SJCRH30 (cell line): ENCODE data around the gene NTSR2. TPM values are rescaled to one million over a fixed set of nuclear protein-coding genes. Genes with fewer than 3 reads are reported as not detected.

Source experiments
- DNase-seq, 2 experiments: peaks; one replicate each; pipeline ENCODE4 v3.0.0-alpha.2; 2015 to 2020
- H3K27ac ChIP-seq: fragments of 250-450 bp; sonication (Bioruptor Pico); 2 replicates; pipeline ENCODE4 v1.5.1; 2020; ENCODE audit warnings: mild to moderate bottlenecking, moderate library complexity
- H3K27me3 ChIP-seq: fragments of 250-450 bp; sonication (Bioruptor Pico); 2 replicates; pipeline ENCODE4 v1.5.1; 2020; ENCODE audit warnings: mild to moderate bottlenecking, moderate library complexity
- H3K36me3 ChIP-seq: fragments of 250-450 bp; sonication (Bioruptor Pico); 2 replicates; pipeline ENCODE4 v1.5.1; 2020; ENCODE audit warnings: mild to moderate bottlenecking, moderate library complexity
- H3K4me1 ChIP-seq: fragments of 250-450 bp; sonication (Bioruptor Pico); 2 replicates; pipeline ENCODE4 v1.5.1; 2020; ENCODE audit warnings: mild to moderate bottlenecking, moderate library complexity
- H3K4me3 ChIP-seq: fragments of 250-450 bp; sonication (Bioruptor Pico); 2 replicates; pipeline ENCODE4 v1.5.1; 2020; ENCODE audit warnings: mild to moderate bottlenecking, moderate library complexity
- H3K9me3 ChIP-seq: fragments of 250-450 bp; sonication (Bioruptor Pico); replicated peaks from 2 replicates; pipeline ENCODE4 v1.5.1; 2020; ENCODE audit warnings: mild to moderate bottlenecking, moderate library complexity
- total RNA-seq: library from RNA; depleted of rRNA; stranded (reverse); fragments of >200 nt; shearing (Covaris generic); gene quantifications from 2 replicates; pipeline ENCODE4 v1.2.3, GENCODE V29; 2014; rRNA removed

NTSR2 gene, protein sequence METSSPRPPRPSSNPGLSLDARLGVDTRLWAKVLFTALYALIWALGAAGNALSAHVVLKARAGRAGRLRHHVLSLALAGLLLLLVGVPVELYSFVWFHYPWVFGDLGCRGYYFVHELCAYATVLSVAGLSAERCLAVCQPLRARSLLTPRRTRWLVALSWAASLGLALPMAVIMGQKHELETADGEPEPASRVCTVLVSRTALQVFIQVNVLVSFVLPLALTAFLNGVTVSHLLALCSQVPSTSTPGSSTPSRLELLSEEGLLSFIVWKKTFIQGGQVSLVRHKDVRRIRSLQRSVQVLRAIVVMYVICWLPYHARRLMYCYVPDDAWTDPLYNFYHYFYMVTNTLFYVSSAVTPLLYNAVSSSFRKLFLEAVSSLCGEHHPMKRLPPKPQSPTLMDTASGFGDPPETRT
- total RNA-seq = not detected in 2 replicates

DNA sequence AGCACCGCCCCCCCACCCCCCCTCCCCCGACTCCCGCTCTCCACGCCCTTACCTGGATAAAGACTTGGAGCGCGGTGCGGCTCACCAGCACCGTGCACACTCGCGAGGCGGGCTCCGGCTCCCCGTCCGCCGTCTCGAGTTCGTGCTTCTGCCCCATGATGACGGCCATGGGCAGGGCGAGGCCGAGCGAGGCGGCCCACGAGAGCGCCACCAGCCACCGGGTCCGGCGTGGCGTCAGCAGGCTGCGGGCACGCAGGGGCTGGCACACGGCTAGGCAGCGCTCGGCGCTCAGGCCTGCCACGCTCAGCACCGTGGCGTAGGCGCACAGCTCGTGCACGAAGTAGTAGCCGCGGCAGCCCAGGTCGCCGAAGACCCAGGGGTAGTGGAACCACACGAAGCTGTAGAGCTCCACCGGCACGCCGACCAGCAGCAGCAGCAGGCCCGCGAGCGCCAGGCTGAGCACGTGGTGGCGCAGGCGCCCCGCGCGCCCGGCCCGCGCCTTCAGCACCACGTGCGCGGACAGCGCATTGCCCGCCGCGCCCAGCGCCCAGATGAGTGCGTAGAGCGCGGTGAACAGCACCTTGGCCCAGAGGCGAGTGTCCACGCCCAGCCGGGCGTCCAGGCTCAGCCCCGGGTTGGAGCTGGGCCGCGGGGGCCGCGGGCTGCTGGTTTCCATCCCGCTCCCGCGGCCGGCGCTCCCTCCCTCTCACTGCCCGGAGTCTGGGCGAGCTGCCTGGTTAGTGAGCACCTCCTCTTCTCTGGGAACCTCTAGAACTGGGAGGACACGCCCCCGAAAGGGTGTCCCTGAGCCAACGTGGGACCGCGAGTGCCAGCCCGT is at the start of gene NTSR2:
Gene NTSR2, minus strand, starts transcription at position 742 of the 838 bp plus-strand sequence. Its CDS starts 66 bp downstream, at position 676.
- Histone ChIP-seq H3K4me3 (no peak within 1 kb of the TSS), H3K4me1 (no peaks in the 10 kb centered on the region), H3K27ac (no peak within 1 kb of the TSS), H3K27me3 (no peaks in the 10 kb centered on the region), H3K36me3 (no peaks in the 10 kb centered on the region), H3K9me3 (no peaks in the 10 kb centered on the region)
- DNase-seq = no peak

DNA sequence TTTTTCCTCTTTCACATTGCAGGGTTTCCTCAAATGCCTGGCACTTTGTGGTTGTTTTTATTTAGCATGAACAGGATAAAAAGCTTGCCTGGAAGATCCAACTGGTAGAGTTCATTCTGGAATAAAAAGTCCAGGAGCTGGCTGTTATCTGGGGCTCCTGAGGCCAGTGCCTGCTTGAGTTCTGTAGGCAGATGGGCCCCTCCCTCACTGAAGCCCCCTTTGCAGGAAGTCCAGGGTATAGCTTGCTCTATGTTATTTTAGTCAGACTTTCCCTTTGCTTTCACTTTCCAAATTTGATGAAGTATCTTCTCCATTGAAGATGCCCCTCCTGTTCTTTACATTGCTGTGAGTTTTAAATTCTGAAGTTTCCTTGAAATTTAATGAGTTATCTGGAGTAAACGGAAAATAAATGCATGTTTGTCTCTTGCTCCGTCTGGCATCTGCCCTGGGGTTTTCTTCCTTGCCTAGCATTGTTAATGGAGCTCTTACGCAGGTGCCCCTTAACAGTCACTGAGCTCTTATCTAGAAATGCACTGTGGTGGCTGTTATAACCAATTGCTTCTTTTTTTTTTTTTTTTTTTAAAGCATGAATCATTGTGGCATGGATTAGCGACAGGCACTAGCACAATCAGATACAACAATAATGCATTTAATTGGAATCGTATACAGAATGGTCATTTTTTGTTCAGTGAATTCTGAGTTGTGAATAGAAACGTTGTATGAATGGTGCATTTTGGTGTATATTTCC is 49.4 kb upstream of the NTSR2 start:
- Histone ChIP-seq H3K36me3 (no peaks in the 10 kb centered on the region), H3K27me3 (peaks cover 8% of the 10 kb centered on the region; the same call in 1 of the 2 replicates), H3K27ac (no peak overlapping the region)

DNA sequence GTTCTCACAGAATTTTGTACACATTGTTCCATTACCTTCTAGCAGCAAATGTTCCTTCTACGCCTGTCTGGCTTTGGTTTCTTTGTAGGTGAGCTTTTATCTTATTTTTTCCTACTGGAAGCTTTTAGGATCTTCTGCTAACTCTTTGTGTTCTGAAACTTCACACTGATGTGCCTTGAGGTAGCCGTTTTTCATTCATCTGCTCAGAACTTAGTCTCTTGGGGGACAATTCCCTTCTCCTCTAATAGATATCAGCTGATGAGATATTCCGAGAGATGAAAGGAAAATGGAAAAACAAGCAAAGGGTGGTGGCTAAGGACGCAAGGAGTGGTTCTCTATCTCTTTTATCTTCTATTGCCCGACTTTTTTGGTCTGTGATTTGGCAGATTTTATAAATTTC is 48.6 kb upstream of the NTSR2 start:
- Histone ChIP-seq H3K9me3 (no peaks in the 10 kb centered on the region), H3K27me3 (peaks cover 8% of the 10 kb centered on the region; the same call in 1 of the 2 replicates), H3K27ac (no peak overlapping the region), H3K4me1 (no peaks in the 10 kb centered on the region), H3K36me3 (no peaks in the 10 kb centered on the region), H3K4me3 (no peak overlapping the region)
- no peak for DNase-seq

More for the DNA sequence above, 49.4 kb upstream of the NTSR2 start:
- DNase-seq = no peak
- H3K9me3 ChIP-seq = no peaks in the 10 kb centered on the region
- no peak overlapping the region for H3K4me3 ChIP-seq
- no peaks in the 10 kb centered on the region for H3K4me1 ChIP-seq

DNA sequence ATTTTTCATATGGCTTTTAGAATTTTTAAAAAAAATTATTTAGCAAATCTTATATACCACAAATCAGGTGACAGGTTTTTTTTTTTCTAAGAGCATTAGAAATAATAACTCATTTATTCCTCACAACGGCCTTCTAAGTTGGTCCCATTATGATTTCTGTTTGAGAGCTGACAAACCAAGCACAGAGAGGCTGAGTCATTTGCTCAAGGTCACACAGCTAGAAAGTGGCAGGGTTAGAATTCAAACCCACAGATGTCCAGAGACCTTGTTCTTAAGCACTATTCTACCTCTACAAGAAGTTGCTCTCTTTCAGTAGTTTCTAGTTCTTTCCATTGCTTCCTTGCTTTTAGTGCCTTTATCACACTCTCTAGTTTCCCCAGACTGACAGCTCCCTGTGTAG is 47.6 kb upstream of the NTSR2 start:
- no peak overlapping the region for H3K4me3 ChIP-seq
- H3K27ac ChIP-seq = no peak overlapping the region
- H3K27me3 ChIP-seq = peaks cover 4% of the 10 kb centered on the region; the same call in 1 of the 2 replicates
- no peak for DNase-seq
- H3K36me3 ChIP-seq = no peaks in the 10 kb centered on the region
- no peaks in the 10 kb centered on the region for H3K9me3 ChIP-seq
- H3K4me1 ChIP-seq = no peaks in the 10 kb centered on the region

DNA sequence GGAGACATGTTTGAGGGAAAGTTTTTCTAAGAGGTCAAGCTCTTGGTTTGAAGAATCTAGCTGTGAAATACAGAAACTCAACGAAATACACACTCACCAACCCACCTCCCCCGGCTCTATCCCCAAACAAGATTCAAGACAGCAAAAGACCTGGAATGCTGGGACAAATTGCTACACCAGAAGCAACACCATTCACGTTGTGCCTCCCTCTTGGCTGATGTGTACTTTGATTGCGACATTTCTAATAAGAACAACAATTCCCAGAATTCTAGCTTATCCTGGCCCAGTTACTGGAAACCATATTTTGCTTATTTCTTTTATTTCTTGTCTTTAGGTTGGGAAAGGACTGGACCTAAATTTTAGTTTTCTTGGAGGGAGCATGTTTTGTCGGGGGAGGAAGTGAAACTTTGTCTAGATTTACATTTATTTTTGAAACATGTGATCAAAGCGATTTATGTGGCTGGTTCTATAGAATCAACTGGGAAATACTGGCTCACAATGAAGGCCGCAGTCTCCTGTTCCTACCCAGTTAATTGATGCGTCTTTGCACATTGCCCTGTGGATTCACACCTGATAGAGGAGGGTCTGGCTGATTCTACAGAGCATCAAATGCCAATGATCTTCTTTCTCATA is 46.8 kb upstream of the NTSR2 start:
- Histone ChIP-seq H3K4me1 (no peaks in the 10 kb centered on the region), H3K4me3 (no peak overlapping the region), H3K27ac (no peak overlapping the region), H3K9me3 (no peaks in the 10 kb centered on the region), H3K27me3 (peaks cover 4% of the 10 kb centered on the region; the same call in 1 of the 2 replicates), H3K36me3 (no peaks in the 10 kb centered on the region)
- DNase-seq = no peak

DNA sequence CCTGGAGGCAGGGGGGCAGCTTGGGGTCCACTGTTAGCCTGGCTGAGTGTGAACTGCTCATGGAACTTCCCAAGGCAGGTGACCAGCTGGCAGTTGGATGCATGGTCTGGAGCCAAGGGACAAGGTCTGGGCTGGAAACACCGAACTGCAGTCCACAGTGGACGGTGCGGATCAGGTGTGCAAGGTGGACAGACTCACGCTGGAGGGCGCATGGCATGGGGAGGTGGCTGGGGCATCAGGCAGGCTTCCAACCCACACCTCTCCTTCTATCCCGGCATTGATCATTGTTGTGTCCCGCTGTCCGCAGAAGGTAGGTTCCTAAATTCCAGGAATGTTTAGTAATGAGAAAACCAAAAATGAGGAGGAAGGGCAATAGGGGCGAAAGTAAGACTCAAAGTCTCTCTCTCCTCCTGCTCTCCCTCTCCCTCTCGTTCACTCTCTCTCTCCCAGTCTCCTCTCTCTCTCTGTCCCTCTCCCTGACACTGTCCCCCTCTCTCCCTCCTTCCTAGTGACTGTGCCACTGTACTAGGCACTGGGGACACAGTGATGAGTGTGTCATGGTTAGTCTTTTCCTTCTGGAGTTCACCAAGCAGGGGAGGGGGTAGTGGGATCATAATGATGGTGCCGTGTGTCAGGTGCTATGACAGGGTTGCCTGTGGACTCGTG is 46.1 kb upstream of the NTSR2 start:
- Histone ChIP-seq H3K4me1 (no peaks in the 10 kb centered on the region), H3K4me3 (no peak overlapping the region), H3K36me3 (no peaks in the 10 kb centered on the region), H3K27me3 (peaks cover 4% of the 10 kb centered on the region; the same call in 1 of the 2 replicates), H3K9me3 (no peaks in the 10 kb centered on the region), H3K27ac (no peak overlapping the region)
- no peak for DNase-seq

DNA sequence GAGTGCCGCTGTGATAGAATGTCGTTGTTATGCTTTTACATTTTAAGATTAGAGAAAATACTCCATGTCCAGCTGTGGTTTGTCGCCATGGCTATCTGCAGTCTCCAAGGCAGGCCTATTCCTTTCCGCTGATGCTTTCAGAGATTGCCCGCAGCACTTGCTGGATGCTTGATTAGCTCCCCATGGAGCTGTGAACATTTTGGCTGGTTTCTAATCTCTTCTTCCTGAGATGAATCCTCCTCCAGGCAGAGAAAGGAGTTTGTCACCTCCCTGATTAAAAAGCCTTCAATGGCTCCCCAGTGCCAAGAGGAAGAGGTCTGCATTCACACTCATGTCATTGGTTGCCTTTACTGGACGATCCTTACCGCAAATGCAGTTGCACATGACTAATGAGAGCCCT is 43.8 kb upstream of the NTSR2 start:
- no peaks in the 10 kb centered on the region for H3K9me3 ChIP-seq
- H3K36me3 ChIP-seq = no peaks in the 10 kb centered on the region
- no peak overlapping the region for H3K27ac ChIP-seq
- DNase-seq = no peak
- H3K4me1 ChIP-seq = no peaks in the 10 kb centered on the region
- no peaks in the 10 kb centered on the region; the same call in none of the 2 replicates for H3K27me3 ChIP-seq
- H3K4me3 ChIP-seq = no peak overlapping the region

DNA sequence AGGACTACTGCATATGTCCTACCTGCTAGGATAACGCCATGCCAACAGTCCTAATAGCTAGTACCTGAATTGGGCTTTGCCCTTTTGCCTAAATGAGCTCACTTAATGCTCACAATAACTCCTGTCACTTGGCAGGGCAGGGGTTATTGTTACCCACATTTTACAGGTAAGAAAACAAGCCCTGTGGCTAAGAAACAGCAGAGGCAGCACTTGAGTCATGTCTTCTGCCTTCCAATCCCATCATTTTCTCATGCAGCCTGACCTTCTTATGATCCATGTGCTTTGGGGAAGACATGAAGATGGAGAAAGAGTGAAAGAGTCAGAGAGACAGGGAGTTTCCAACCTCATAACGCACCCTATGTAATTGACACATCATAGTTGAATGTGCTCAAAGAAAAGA is 42.9 kb upstream of the NTSR2 start:
- H3K36me3 ChIP-seq = no peaks in the 10 kb centered on the region
- no peak overlapping the region for H3K27ac ChIP-seq
- no peak for DNase-seq
- H3K27me3 ChIP-seq = no peaks in the 10 kb centered on the region; the same call in none of the 2 replicates
- H3K4me1 ChIP-seq = no peaks in the 10 kb centered on the region
- no peak overlapping the region for H3K4me3 ChIP-seq
- no peaks in the 10 kb centered on the region for H3K9me3 ChIP-seq

DNA sequence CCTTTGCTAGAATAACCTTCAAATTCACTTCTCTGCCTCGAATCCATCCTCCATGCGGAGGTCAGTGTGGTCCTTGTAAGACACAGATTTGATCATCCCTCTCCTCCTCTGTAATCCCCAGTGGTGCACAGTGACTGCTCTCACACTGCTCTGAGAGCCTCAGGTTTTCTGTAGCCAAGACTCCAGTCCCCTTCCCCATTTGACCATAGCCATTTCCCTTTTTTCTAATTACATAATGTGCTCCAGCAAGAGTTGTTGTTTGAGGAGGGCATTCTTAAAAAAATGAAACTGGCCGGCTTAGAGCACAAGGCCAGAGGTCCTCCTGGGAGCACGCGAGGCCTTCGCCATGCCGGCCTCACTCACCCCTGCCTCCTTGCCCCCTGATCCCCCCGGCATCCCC is 41.8 kb upstream of the NTSR2 start:
- no peaks in the 10 kb centered on the region for H3K4me1 ChIP-seq
- no peaks in the 10 kb centered on the region; the same call in none of the 2 replicates for H3K27me3 ChIP-seq
- no peaks in the 10 kb centered on the region for H3K36me3 ChIP-seq

DNA sequence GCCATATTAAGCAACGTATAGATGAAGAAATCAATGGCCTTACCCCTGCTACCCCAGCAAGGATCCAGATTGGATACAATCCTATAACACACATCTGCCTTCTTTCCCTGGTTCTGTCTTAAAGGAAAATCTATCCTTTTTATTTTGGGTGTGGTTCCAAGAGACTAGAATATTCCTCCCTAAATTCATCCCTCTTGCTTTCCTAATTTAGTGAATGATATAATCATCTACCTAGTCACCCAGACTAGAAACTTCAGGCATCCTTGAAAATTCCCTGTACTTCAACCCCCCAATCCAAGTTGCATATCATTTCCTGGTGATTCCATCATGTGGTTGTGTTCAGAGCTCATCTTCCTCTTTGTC is 41.3 kb upstream of the NTSR2 start:
- H3K36me3 ChIP-seq = no peaks in the 10 kb centered on the region
- H3K4me1 ChIP-seq = no peaks in the 10 kb centered on the region
- no peaks in the 10 kb centered on the region for H3K9me3 ChIP-seq
- no peaks in the 10 kb centered on the region; the same call in none of the 2 replicates for H3K27me3 ChIP-seq
- no peak overlapping the region for H3K4me3 ChIP-seq
- no peak overlapping the region for H3K27ac ChIP-seq
- DNase-seq = no peak

More for the DNA sequence above, 41.8 kb upstream of the NTSR2 start:
- Histone ChIP-seq H3K4me3 (no peak overlapping the region), H3K9me3 (no peaks in the 10 kb centered on the region), H3K27ac (no peak overlapping the region)
- no peak for DNase-seq

DNA sequence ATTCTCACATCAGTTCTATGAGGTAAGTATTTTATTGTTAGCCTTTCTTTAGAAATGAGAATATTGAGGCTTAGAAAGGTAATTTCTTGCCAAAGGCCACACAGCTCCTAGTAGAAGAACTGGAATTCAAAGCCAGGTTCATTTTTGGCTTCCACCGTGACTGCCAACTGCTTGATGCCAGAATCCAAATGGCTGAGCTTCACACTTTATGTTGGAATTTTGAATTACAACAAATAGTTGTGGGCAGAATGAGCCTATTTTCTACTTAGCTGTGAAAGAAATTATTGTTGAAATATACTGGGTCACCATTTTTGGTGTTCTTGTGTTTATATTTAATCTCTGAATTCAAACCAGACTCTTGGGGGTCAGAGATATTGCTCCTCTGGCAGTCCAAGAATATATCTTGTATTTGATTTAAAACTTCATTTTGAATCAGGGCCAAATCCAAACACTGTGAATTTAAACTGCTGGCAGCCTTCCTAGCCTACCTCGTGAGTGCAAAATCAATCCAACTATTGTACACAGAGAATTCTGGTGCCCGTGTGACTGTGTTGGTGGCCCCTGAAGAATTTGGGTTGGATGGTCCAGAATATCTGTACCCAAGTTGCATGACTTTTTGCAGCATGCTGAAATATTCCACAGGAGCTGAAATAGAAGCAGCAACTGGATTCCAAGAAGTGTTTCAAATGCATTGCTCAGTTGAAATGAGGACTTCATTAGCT is 40.8 kb upstream of the NTSR2 start:
- no peak overlapping the region for H3K4me3 ChIP-seq
- no peak overlapping the region for H3K27ac ChIP-seq
- no peaks in the 10 kb centered on the region for H3K9me3 ChIP-seq
- H3K36me3 ChIP-seq = no peaks in the 10 kb centered on the region
- no peaks in the 10 kb centered on the region; the same call in none of the 2 replicates for H3K27me3 ChIP-seq
- no peak for DNase-seq
- no peaks in the 10 kb centered on the region for H3K4me1 ChIP-seq

DNA sequence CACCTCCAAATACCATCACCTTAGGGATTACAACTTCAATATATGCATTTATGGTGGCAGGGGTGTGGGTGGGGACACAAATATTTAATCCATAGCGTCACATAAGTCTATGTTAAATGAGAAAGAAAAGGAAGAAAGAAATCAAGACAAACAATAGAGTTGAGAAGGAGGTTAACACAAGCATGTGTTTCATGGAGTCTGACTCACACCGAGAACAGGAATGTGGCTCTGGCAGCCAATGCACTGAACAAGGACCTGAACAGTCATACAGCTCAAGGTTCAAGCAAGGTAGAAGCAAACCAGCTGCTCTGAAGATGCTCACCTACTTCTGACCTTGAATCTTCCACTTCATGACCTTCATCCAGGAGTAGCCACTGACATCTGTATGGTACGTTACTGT is 40.2 kb upstream of the NTSR2 start:
- Histone ChIP-seq H3K27ac (no peak overlapping the region), H3K36me3 (no peaks in the 10 kb centered on the region), H3K9me3 (no peaks in the 10 kb centered on the region), H3K4me1 (no peaks in the 10 kb centered on the region), H3K27me3 (no peaks in the 10 kb centered on the region; the same call in none of the 2 replicates), H3K4me3 (no peak overlapping the region)
- no peak for DNase-seq

DNA sequence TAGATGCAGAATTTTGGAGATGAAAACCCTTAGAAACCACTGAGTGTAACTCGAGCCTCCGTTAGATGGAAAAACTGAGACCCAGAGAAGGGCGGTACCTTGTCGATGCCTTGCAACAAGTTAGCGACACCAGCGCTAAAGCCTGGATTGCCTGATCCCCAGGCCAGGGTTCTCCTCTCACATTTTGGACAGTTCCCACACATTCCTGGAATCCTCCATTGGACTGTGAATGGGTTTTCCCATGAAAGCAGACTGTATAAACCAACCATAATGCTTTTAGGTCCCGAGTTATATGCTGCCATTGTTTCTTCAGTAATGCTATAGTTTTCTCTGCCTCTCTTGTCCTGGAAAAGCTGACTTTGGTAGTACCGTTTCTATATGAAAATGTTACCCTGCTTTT is 39.3 kb upstream of the NTSR2 start:
- Histone ChIP-seq H3K4me1 (no peaks in the 10 kb centered on the region), H3K9me3 (no peaks in the 10 kb centered on the region), H3K27me3 (no peaks in the 10 kb centered on the region; the same call in none of the 2 replicates), H3K36me3 (no peaks in the 10 kb centered on the region), H3K4me3 (no peak overlapping the region), H3K27ac (no peak overlapping the region)
- no peak for DNase-seq
